ENCODE data around the gene ZBTB24. TPM values are rescaled to one million over a fixed set of nuclear protein-coding genes. Genes with fewer than 3 reads are reported as not detected.
A peak's percentile ranks its signal among the peaks of the same experiment; 100 is the strongest.

Gene ZBTB24
- total RNA-seq, 2 experiments from 2014 or later, result 17.6 to 19.1 TPM

GRCh38 chr6:109452181-109452580 is 30.8 kb downstream of the ZBTB24 start:
- POLR2A ChIA-PET, result interaction anchor here (0.7 kb wide), 1 partner anchor 112 kb away, joined by 3 read pairs; no protein-coding TSS in a partner anchor
- CTCF ChIA-PET, result interaction anchor here (11.8 kb wide), 1 partner anchor 8 kb away, joined by 81 read pairs; the partner anchor contains the start of genes PPIL6 and SMPD2
- DNase-seq, result no peak
- H3K27me3 Mint-ChIP-seq, result no peaks in the 10 kb centered on the region
- H3K4me3 Mint-ChIP-seq, result no peak overlapping the region
- peaks cover 38% of the 10 kb centered on the region for H3K36me3 Mint-ChIP-seq (ENCODE audit: low read depth)
- peak overlapping the region; percentile 79 for H3K27ac Mint-ChIP-seq
- H3K9me3 Mint-ChIP-seq, result peaks cover 3% of the 10 kb centered on the region
- H3K4me1 Mint-ChIP-seq, result peaks cover 66% of the 10 kb centered on the region

- peaks cover 3% of the 10 kb centered on the region for H3K9me3 Mint-ChIP-seq
- peaks cover 58% of the 10 kb centered on the region for H3K4me1 Mint-ChIP-seq
- peaks cover 40% of the 10 kb centered on the region for H3K36me3 Mint-ChIP-seq (ENCODE audit: low read depth)
- H3K27ac Mint-ChIP-seq, result no peak overlapping the region
- DNase-seq, result no peak
- H3K4me3 Mint-ChIP-seq, result no peak overlapping the region
- H3K27me3 Mint-ChIP-seq, result no peaks in the 10 kb centered on the region
- ChIA-PET POLR2A (no interaction called here), CTCF (interaction anchor here (1.4 to 11.8 kb wide), 2 partner anchors 7 to 29 kb away, joined by 3 to 81 read pairs; partner anchors contain the start of genes PPIL6 and SMPD2)
Measured at GRCh38 chr6:109451376-109451775, 31.6 kb downstream of the ZBTB24 start.

GRCh38 chr6:109450801-109451200 is 32.2 kb downstream of the ZBTB24 start:
- ChIA-PET POLR2A (no interaction called here), CTCF (interaction anchor here (0.7 to 11.8 kb wide), 5 partner anchors 6 to 371 kb away, joined by 3 to 81 read pairs (median 3); partner anchors contain the start of genes PPIL6 and SMPD2)
- Mint-ChIP-seq H3K9me3 (peaks cover 3% of the 10 kb centered on the region), H3K4me1 (peaks cover 56% of the 10 kb centered on the region), H3K27ac (no peak overlapping the region), H3K36me3 (ENCODE audit: low read depth) (peaks cover 44% of the 10 kb centered on the region), H3K27me3 (no peaks in the 10 kb centered on the region), H3K4me3 (no peak overlapping the region)
- no peak for DNase-seq

- H3K4me1 Mint-ChIP-seq, result peaks cover 56% of the 10 kb centered on the region
- peak; percentile 55 for DNase-seq
- peak overlapping the region; percentile 8 for H3K4me3 Mint-ChIP-seq
- ChIA-PET POLR2A (no interaction called here), CTCF (interaction anchor here (0.6 to 11.8 kb wide), 6 partner anchors 5 to 517 kb away, joined by 3 to 81 read pairs (median 3); partner anchors contain the start of genes PPIL6 and SMPD2)
- H3K27ac Mint-ChIP-seq, result peak overlapping the region; percentile 68
- H3K9me3 Mint-ChIP-seq, result peaks cover 3% of the 10 kb centered on the region
- H3K27me3 Mint-ChIP-seq, result no peaks in the 10 kb centered on the region
- peaks cover 52% of the 10 kb centered on the region for H3K36me3 Mint-ChIP-seq (ENCODE audit: low read depth)
Measured at GRCh38 chr6:109449795-109450673, 33.0 kb downstream of the ZBTB24 start.

- ChIA-PET CTCF (interaction anchor here (0.5 to 11.8 kb wide), 5 partner anchors 5 to 517 kb away, joined by 3 to 81 read pairs (median 3); partner anchors contain the start of genes MICAL1, PPIL6 and SMPD2), POLR2A (no interaction called here)
- Mint-ChIP-seq H3K27me3 (no peaks in the 10 kb centered on the region), H3K9me3 (peaks cover 3% of the 10 kb centered on the region), H3K4me3 (peak overlapping the region; percentile 8), H3K27ac (peak overlapping the region; percentile 68), H3K36me3 (ENCODE audit: low read depth) (peaks cover 49% of the 10 kb centered on the region), H3K4me1 (peaks cover 51% of the 10 kb centered on the region)
- DNase-seq, result no peak
Measured at GRCh38 chr6:109449064-109449794, 33.8 kb downstream of the ZBTB24 start.

GRCh38 chr6:109448615-109449014 is 34.4 kb downstream of the ZBTB24 start:
- no peak for DNase-seq
- peaks cover 46% of the 10 kb centered on the region for H3K36me3 Mint-ChIP-seq (ENCODE audit: low read depth)
- H3K27me3 Mint-ChIP-seq, result no peaks in the 10 kb centered on the region
- H3K27ac Mint-ChIP-seq, result peak overlapping the region; percentile 57
- POLR2A ChIA-PET, result no interaction called here
- CTCF ChIA-PET, result interaction anchor here (0.5 to 9.1 kb wide), 6 partner anchors 7 to 1510 kb away, joined by 3 to 81 read pairs (median 3); partner anchors contain the start of genes GTF3C6 and MICAL1
- H3K9me3 Mint-ChIP-seq, result peaks cover 3% of the 10 kb centered on the region
- peaks cover 45% of the 10 kb centered on the region for H3K4me1 Mint-ChIP-seq
- H3K4me3 Mint-ChIP-seq, result no peak overlapping the region

GRCh38 chr6:109447878-109448555 is 35.0 kb downstream of the ZBTB24 start:
- H3K4me3 Mint-ChIP-seq, result no peak overlapping the region
- H3K36me3 Mint-ChIP-seq (ENCODE audit: low read depth), result peaks cover 52% of the 10 kb centered on the region
- peaks cover 44% of the 10 kb centered on the region for H3K4me1 Mint-ChIP-seq
- CTCF ChIA-PET, result interaction anchor here (0.5 to 9.1 kb wide), 8 partner anchors 7 to 1510 kb away, joined by 3 to 81 read pairs (median 3); partner anchors contain the start of genes GTF3C6 and MICAL1
- DNase-seq, result no peak
- no peaks in the 10 kb centered on the region for H3K27me3 Mint-ChIP-seq
- POLR2A ChIA-PET, result no interaction called here
- H3K9me3 Mint-ChIP-seq, result peaks cover 3% of the 10 kb centered on the region
- H3K27ac Mint-ChIP-seq, result peak overlapping the region; percentile 72

GRCh38 chr6:109447087-109447486 is 35.9 kb downstream of the ZBTB24 start:
- Mint-ChIP-seq H3K4me3 (no peak overlapping the region), H3K36me3 (ENCODE audit: low read depth) (peaks cover 54% of the 10 kb centered on the region), H3K9me3 (peaks cover 3% of the 10 kb centered on the region), H3K27ac (no peak overlapping the region), H3K27me3 (no peaks in the 10 kb centered on the region), H3K4me1 (peaks cover 45% of the 10 kb centered on the region)
- ChIA-PET CTCF (interaction anchor here (0.6 to 9.1 kb wide), 5 partner anchors 8 to 33 kb away, joined by 3 to 81 read pairs (median 3); partner anchors contain the start of gene MICAL1), POLR2A (no interaction called here)
- no peak for DNase-seq

GRCh38 chr6:109446541-109446940 is 36.5 kb downstream of the ZBTB24 start:
- Mint-ChIP-seq H3K4me1 (peaks cover 47% of the 10 kb centered on the region), H3K27me3 (no peaks in the 10 kb centered on the region), H3K36me3 (ENCODE audit: low read depth) (peaks cover 51% of the 10 kb centered on the region), H3K4me3 (no peak overlapping the region), H3K9me3 (peaks cover 3% of the 10 kb centered on the region), H3K27ac (peak overlapping the region; percentile 46)
- no peak for DNase-seq
- ChIA-PET CTCF (interaction anchor here (0.6 to 9.1 kb wide), 2 partner anchors 9 to 21 kb away, joined by 3 to 81 read pairs; partner anchors contain the start of gene MICAL1), POLR2A (no interaction called here)

GRCh38 chr6:109446072-109446471 is 36.9 kb downstream of the ZBTB24 start:
- Mint-ChIP-seq H3K4me3 (no peak overlapping the region), H3K4me1 (peaks cover 51% of the 10 kb centered on the region), H3K9me3 (peaks cover 3% of the 10 kb centered on the region), H3K27ac (peak overlapping the region; percentile 46), H3K36me3 (ENCODE audit: low read depth) (peaks cover 52% of the 10 kb centered on the region), H3K27me3 (no peaks in the 10 kb centered on the region)
- CTCF ChIA-PET, result interaction anchor here (1.3 to 9.1 kb wide), 3 partner anchors 9 to 63 kb away, joined by 3 to 81 read pairs (median 6); partner anchors contain the start of genes CD164 and MICAL1
- POLR2A ChIA-PET, result no interaction called here
- no peak for DNase-seq

GRCh38 chr6:109445382-109445781 is 37.6 kb downstream of the ZBTB24 start:
- no peak overlapping the region for H3K27ac Mint-ChIP-seq
- H3K4me3 Mint-ChIP-seq, result no peak overlapping the region
- CTCF ChIA-PET, result interaction anchor here (1.3 to 9.1 kb wide), 3 partner anchors 9 to 62 kb away, joined by 3 to 81 read pairs (median 6); partner anchors contain the start of genes CD164 and MICAL1
- no peaks in the 10 kb centered on the region for H3K9me3 Mint-ChIP-seq
- peaks cover 45% of the 10 kb centered on the region for H3K4me1 Mint-ChIP-seq
- POLR2A ChIA-PET, result interaction anchor here (0.6 kb wide), 1 partner anchor 37 kb away, joined by 3 read pairs; no protein-coding TSS in a partner anchor
- peaks cover 48% of the 10 kb centered on the region for H3K36me3 Mint-ChIP-seq (ENCODE audit: low read depth)
- no peaks in the 10 kb centered on the region for H3K27me3 Mint-ChIP-seq
- no peak for DNase-seq
